HG02763 (cell line): ENCODE results near the gene TSSK6.

ENCODE experiments used
- ATAC-seq: cut with Tn5 transposase; IDR thresholded peaks from one replicate; pipeline ENCODE4 v1.9.1; 2021; ENCODE audit warnings: mild to moderate bottlenecking, moderate library complexity; ENCODE audit not compliant: unreplicated experiment

The TSSK6 gene

GRCh38 chr19:19514881-19515641 is at the start of gene TSSK6:
TSSK6 (minus strand) TSS chr19:19515548; CDS start chr19:19515427, 121 bp downstream.
- no peak for ATAC-seq

- no peak for ATAC-seq
Measured at GRCh38 chr19:19563348-19563848, 48.0 kb upstream of the TSSK6 start.

GRCh38 chr19:19562665-19563347 is 47.5 kb upstream of the TSSK6 start:
- no peak for ATAC-seq

- no peak for ATAC-seq
Measured at GRCh38 chr19:19561946-19562664, 46.8 kb upstream of the TSSK6 start.

DNA sequence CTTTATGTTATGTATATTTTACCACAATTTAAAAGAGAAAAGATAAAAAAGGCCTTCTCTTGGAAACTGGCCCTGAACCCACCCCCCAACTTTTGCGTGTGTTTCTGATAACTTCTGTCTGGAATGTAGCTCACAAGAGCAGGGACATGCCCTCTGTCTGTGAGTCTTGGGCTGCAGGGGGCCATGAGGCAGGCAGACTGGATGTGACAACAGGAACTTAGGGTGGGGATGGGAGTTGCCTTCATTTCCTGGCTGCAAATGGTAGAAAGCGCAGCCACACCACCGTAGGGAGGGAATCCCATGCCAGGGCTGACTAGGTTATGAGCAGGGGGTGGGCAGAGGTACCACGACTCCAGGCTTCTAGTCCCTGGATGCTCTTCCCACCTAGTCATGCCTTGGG is 44.6 kb upstream of the TSSK6 start:
- ATAC-seq, result no peak

- no peak for ATAC-seq
Measured at GRCh38 chr19:19558636-19559035, 43.3 kb upstream of the TSSK6 start.

- ATAC-seq, result no peak
Measured at GRCh38 chr19:19558055-19558454, 42.7 kb upstream of the TSSK6 start.

DNA sequence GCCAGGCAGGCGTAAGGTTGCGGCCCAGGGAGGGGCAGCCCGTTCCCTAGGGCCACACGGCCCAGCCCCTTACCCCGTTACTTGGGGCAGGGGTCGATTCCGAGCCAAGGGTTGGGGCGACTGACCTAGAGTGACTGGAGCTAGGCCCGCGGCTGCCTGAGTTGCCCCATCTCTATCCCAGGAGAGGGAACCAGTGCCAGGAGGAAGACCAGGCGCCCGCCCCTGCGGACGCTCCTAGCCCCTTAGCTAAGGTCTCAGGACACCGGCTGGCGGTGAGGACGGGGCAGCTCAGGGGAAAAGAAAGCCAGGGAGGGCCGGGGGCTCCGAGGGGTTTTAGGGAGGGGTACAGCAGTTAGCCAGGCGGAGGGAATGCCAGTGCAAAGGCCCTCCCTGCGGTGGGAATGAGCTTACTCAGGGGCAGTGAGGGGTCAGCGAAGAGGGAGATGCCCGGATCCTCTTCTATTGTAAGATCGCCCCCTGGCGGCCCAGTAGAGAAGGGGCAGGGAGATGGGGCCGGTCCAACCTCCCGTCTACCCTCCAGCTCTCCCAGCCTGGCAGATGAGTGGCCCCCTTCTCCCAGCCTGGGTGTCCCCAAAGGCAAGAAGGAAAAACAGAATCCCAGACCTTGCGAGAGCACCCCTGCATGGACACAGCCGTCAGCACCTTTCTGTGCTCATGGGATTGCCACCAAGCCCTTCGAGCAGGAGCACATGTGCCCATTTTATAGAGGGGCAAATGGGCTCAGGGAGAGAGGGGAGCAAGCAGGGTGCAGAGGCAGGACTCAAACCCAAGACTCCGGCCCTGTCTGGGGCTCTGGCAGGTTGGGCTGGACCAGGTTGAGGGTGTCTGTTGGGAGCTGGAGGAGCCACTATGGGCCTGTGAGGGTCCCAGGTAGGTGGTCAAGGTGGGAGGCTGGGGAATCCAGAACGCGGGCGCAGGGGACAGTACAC is 39.0 kb upstream of the TSSK6 start:
- no peak for ATAC-seq

- no peak for ATAC-seq
Measured at GRCh38 chr19:19553670-19554069, 38.3 kb upstream of the TSSK6 start.

DNA sequence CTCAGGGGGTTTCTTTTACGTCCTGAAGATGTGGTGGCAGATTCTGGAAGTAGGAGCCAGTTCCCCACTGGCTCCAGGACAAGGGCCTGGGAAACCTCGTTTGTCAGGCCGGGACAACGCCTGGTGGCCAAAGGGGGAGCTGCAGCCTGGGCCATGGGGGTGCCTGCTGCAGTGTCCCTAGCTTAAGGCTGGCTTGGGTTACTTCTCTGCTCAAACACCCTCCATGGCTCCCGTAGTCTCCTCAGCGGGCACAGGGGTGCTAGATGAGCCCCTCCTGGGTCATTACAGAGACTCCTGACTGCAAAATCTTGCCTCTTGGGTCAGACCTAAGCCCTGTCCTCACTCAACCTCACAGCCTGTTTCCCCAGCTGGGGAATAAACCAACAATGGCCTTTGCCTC is 37.5 kb upstream of the TSSK6 start:
- ATAC-seq, result no peak

- ATAC-seq, result no peak
Measured at GRCh38 chr19:19551853-19552192, 36.5 kb upstream of the TSSK6 start.

DNA sequence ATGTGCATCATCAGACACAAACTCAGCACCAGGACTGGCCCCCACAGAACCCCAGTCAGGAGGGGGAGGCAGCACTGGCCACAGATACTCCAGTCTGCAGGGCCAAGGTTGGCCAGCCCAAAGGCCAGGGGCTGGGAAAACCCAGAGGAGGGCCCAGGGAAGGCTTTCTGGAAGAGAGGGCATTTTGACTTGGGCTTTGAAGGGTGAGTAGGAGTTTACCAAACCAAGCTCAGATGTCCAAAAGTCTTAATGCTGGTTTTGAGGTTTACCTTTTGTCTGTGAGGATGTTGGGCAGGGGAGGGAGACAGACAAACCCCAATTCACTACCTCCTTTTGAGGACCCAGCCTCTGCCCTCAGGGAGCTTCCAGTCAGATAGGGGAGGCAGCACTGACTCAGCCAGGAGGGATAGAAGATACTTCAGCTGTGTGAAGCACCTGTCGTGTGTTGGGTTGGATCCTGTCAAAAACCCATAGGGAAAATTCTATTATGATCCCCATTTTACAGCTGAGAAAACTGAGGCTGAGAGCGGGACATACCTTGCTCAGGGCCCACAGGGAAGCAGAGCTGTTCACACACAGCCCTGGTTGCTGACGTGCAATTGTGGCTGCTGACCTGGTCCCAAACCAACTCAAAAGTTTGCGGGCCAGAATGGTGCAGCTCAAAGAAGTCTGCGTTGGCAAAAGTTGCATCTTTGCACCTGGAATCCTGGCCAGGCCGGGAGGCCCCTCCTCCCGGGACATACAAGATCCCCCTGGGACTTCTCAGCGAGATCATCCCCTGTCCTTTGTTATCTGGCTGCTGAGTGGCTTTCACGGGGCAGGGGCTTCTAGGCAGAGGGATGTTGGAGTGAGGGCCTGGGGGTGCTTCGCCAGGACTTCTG is 35.9 kb upstream of the TSSK6 start:
- ATAC-seq, result no peak

DNA sequence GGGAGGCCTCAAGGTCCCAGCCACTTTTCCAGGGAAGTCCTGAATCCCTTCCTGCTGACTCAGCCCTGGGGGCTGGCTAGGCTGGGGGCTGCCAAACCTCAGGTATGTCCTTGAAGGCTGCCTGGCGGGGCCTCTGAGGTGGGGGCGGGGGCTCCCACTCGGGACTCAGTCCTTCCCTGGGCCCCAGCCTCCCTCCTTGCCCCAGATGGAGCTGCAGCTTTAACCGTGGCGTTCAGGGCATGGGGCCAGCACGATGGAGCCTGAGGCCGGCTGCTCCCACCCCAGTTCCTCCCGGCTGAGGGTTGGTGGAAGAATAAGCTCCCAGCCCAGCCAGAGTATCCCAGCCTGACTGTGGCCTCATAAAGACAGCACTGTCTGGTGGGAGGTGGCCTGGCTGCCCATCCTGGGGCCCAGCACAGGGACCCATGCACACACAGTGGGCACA is 35.2 kb upstream of the TSSK6 start:
- ATAC-seq, result no peak

DNA sequence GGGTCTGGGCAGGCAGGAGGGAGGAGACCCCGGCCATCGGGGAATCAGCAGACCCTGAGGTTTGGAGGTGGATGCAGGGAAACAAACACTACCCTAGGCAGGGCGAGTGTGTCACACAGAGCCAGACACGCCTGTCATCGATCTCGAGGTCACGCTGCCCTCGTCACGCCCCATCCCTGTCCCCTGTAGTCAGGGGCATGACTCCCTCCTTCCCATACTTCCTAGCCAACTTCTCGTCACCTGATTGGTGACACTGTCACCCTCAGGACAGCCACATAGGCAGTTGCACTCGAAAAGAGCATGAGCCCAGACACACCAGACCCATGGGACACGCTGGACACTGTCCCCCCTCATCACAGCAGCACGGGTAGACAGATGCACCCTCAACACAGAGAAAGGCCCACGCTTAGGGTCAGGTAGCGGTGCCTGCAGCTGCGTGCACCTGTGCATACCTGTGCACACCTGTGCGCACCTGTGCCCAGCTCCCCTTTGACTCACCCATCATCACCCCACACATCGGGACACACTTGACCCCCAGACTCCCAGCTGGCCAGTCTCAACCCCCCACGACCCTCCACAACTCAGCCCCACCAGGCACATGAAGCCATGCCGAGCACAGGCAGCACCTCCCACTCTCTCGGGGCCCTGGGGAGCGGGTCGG is 34.6 kb upstream of the TSSK6 start:
- no peak for ATAC-seq

DNA sequence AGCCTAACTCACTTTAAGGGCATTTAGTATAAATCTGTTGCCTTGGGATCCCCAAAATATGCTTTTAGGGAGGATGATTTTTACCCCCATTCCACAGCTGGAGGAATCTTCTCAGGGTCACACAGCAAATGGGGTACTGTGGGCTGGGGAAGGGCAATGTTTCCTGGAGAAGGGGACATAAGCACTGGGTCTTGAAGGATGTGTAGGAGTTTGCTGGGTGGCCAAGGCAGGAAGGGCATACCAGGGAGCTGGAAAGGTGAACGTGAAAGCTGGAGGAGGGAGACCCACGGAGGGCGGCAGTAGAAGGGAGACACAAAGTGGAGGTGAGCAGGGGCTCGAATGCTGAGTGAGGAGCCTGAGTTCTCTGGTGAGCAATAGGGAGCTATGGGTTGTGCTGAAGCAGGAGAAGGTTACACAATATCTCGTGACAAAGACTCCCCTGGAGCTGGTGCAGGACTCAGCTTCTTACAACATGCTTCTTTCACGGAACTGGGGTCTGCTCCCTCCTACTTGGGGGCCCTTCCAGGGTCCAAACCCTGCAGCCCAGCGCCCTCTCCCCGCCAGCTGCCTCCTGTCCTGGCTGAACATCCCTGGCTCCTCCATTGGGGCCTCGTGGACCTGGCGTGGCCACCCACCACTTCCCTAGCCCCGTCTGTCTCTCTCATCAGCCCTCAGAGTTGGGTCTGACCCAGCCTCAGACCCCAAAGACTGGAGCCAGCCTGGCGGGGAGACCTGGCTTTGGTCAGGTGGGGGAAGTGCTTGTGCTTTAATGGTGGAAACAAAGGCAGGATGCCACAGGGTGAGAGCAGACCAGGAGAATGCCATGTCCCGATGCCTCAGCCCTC is 33.8 kb upstream of the TSSK6 start:
- no peak for ATAC-seq

GRCh38 chr19:19547674-19548336 is 32.5 kb upstream of the TSSK6 start:
- no peak for ATAC-seq

- ATAC-seq, result no peak
Measured at GRCh38 chr19:19546751-19547162, 31.4 kb upstream of the TSSK6 start.

DNA sequence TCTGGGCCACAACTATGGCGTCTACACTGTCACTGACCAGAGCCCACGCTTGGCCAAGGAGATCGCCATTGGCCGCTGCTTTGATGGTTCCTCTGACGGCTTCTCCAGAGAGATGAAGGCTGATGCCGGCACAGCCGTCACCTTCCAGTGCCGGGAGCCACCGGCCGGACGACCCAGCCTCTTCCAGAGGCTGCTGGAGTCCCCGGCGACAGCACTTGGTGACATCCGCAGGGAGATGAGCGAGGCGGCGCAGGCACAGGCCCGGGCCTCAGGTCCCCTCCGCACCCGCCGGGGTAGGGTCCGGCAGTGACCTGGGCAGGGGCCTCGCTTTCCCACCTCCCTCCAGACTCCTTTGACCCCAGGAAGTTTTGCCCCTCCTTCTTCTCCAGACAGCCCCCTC is 30.4 kb upstream of the TSSK6 start:
- ATAC-seq, result no peak
